GM21381 (cell line): ENCODE data around the gene SYNE2.
"Not testable (repeated sequence)": the region's sequence is repeated elsewhere in the genome, so short reads cannot be mapped to it uniquely, and the experiment has no call there.

Experiments
- ATAC-seq: cut with Tn5 transposase; IDR thresholded peaks from one replicate; pipeline ENCODE4 v1.9.1; 2021; ENCODE audit warnings: mild to moderate bottlenecking, moderate library complexity; ENCODE audit not compliant: unreplicated experiment

Gene SYNE2

GRCh38 chr14:63852817-63853731 is at the start of gene SYNE2:
SYNE2 (plus strand) TSS chr14:63853004; CDS start chr14:63909149, 56,145 bp downstream.
- ATAC-seq: peak; percentile 80

- not testable (repeated sequence) for ATAC-seq
Measured at GRCh38 chr14:63803221-63803791, 49.5 kb upstream of the SYNE2 start.

DNA sequence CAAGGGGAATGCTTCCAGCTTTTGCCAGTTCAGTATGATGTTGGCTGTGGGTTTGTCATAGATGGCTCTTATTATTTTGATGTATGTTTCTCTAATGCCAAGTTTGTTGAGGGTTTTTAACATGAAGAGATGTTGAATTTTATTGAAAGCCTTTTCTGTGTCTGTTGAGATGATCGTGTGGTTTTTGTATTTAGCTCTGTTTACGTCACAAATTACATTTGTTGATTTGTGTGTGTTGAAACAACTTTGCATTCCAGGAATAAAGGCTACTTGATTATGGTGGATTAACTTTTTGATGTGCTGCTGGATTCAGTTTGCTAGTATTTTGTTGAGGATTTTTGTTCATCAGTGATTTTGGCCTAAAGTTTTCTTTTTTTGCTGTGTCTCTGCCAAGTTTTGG is 46.7 kb upstream of the SYNE2 start:
- ATAC-seq: not testable (repeated sequence)

DNA sequence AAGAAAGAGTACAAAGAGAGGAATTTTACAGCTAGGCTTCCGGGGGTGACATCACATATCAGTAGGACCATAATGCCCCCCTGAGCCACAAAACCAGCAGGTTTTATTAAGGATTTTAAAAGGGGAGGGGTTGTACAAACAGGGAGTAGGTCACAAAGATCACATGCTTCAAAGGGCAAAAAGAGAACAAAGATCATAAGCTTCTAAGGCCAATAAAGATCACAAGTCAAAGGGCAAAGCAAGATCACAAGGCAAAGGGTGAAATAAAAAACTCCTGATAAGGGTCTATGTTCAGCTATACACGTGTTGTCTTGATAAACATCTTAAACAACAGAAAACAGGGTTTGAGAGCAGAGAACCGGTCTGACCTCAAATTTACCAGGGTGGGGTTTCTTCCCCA is 41.1 kb upstream of the SYNE2 start:
- not testable (repeated sequence) for ATAC-seq

DNA sequence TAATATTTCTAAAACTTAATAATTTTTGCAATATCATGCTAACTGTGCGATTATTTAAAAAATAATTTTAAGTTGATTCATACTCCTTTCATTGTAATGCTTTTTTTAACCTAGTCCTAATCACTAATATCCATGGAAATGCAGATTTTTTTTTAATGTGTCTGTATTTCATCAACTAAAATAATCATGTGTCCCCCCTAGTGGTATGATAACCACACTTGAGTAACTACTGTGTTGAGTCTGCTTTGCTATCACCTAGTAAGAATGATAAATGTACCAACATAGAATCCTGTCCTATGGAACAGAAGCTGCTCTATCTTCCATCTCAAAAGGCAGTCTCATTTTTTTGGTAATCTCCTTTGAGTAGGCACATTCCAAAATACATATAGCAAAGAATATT is 19.1 kb upstream of the SYNE2 start:
- ATAC-seq: no peak

GRCh38 chr14:63840981-63841380 is 11.8 kb upstream of the SYNE2 start:
- no peak for ATAC-seq

- no peak for ATAC-seq
Measured at GRCh38 chr14:63843796-63844195, 9.0 kb upstream of the SYNE2 start.

DNA sequence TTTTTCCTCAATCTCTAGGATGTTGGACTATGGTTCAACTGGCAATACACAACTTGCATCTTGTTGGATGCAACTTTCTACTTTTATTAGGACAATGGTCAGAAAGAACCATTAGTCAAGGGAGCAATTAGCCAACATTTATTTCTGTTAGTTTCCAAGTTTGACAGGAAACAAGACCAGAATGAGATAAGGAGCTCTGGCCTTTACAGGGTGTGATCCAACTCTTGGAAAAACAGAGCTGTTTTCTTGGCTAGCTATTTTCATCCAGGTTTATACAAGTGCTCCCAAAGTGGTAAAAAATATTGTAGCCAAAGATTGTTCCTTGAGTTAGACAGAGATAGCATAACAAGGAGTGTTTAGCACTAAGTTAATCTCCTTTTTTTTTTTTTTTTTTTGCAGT is 3.9 kb upstream of the SYNE2 start:
- ATAC-seq: no peak

- no peak for ATAC-seq
Measured at GRCh38 chr14:63852271-63852816, 460 bp upstream of the SYNE2 start.

- ATAC-seq: peak; percentile 27
Measured at GRCh38 chr14:63853831-63854293, 1.1 kb downstream of the SYNE2 start.

DNA sequence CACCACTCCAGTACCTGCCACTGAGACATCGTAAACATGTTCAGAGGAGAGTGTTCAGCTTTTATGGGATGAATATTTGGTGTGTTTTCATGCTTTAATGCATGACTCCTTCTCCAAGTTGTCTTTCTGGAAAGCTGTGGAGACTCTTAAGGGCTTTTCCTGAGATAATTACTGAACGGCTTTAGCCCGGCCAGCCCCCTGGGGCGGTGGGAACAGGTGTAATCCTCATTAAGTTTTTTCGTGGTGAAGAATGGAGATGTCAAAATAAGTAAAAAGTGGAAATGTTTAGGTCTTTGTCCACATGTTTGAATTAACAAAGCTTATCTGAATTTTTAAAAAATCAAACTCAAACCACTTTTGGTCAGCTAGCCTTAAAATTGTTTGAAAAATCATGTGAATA is 1.5 kb downstream of the SYNE2 start:
- ATAC-seq: no peak

- no peak for ATAC-seq
Measured at GRCh38 chr14:63855281-63855680, 2.5 kb downstream of the SYNE2 start.

DNA sequence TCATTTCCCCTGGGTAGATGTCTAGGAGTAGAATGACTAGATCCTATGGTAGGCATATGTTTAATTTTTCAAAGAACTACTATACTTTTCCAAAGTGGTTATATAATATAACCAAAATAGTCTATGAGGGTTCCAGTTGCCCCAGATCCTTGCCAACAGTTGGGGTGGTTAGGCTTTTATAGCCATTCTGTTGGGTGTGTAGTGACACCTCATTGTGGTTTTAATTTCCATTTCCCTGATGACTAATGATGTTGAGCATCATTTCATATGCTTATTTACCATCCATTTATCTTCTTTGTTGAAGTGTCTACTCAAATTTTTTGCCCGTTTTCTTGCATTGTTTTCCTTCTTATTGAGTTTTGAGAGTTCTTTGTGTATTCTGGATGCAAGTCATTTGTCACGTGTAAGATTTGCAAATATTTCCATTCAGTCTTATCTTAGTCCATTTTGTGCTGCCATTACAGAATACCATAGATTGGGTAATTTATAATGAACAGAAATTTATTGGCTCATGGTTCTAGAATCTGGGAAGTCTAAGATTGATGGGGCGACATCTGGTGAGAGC is 4.7 kb downstream of the SYNE2 start:
- ATAC-seq: no peak

GRCh38 chr14:63860146-63860545 is 7.3 kb downstream of the SYNE2 start:
- no peak for ATAC-seq

DNA sequence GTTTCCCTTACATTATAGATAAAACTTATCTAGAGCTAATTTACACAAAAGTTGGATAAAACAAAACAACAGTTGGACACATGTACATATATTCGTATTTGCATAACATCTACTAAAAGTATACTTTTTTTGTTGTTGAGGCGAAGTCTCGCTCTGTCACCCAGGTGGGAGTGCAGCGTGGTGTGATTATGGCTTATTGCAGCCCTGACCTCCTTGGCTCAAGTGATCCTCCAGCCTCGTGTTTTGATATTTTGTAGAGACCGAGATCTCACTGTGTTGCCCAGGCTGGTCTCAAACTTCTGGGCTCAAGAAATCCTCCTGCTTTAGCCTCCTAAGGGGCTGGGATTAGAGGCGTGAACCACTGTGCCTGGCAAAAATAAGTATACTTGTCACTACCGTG is 9.4 kb downstream of the SYNE2 start:
- no peak for ATAC-seq

DNA sequence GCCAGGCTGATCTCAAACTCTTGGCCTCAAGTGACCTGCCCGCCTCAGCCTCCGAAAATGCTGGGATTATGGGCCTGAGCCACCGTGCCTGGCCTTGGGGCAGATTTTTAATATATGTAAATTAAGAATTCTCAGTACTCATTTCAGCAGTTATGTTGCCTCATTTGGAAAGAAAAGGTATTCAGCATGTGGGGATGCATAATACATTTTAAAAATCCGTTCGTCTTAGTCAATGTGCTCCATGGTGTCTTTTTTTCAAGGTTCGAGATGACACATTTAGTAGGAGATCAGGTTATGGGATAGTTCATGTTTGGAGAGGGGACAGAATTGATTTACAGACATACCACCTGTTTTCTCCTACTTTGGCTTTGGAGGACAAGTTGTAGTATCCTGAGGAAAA is 10.2 kb downstream of the SYNE2 start:
- no peak for ATAC-seq

DNA sequence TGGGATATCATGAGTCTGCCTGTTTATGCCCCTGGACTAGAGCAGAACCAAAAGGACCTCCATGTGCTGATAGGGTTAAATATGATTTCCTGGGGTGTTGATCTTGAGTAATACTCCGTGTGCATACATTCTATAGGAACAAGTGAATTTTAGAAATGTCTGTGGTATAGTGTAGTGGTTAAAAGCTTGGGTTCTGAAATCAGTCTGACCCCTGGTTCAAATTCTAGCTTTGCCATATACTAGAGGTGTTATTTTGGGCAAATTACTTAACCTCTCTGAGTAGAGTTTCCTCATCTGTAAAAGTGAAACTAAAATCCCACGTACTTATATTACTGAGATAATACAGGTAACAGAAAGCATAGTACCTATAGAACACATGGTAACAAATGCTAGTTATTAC is 12.0 kb downstream of the SYNE2 start:
- ATAC-seq: peak; percentile 43

- ATAC-seq: no peak
Measured at GRCh38 chr14:63867933-63868921, 15.4 kb downstream of the SYNE2 start.

- peak; percentile 56 for ATAC-seq
Measured at GRCh38 chr14:63869940-63870752, 17.3 kb downstream of the SYNE2 start.

GRCh38 chr14:63870753-63871037 is 17.9 kb downstream of the SYNE2 start:
- ATAC-seq: not testable (repeated sequence)
